ENCODE data around the gene PPP1R3A. TPM values are rescaled to one million over a fixed set of nuclear protein-coding genes. Genes with fewer than 3 reads are reported as not detected.
"Not testable (repeated sequence)": the region's sequence is repeated elsewhere in the genome, so short reads cannot be mapped to it uniquely, and the experiment has no call there.

Gene PPP1R3A, protein sequence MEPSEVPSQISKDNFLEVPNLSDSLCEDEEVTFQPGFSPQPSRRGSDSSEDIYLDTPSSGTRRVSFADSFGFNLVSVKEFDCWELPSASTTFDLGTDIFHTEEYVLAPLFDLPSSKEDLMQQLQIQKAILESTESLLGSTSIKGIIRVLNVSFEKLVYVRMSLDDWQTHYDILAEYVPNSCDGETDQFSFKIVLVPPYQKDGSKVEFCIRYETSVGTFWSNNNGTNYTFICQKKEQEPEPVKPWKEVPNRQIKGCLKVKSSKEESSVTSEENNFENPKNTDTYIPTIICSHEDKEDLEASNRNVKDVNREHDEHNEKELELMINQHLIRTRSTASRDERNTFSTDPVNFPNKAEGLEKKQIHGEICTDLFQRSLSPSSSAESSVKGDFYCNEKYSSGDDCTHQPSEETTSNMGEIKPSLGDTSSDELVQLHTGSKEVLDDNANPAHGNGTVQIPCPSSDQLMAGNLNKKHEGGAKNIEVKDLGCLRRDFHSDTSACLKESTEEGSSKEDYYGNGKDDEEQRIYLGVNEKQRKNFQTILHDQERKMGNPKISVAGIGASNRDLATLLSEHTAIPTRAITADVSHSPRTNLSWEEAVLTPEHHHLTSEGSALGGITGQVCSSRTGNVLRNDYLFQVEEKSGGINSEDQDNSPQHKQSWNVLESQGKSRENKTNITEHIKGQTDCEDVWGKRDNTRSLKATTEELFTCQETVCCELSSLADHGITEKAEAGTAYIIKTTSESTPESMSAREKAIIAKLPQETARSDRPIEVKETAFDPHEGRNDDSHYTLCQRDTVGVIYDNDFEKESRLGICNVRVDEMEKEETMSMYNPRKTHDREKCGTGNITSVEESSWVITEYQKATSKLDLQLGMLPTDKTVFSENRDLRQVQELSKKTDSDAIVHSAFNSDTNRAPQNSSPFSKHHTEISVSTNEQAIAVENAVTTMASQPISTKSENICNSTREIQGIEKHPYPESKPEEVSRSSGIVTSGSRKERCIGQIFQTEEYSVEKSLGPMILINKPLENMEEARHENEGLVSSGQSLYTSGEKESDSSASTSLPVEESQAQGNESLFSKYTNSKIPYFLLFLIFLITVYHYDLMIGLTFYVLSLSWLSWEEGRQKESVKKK
- not detected in 2 replicates for total RNA-seq (2014; rRNA removed; shearing (Covaris generic); ENCODE audit: low replicate concordance)

DNA sequence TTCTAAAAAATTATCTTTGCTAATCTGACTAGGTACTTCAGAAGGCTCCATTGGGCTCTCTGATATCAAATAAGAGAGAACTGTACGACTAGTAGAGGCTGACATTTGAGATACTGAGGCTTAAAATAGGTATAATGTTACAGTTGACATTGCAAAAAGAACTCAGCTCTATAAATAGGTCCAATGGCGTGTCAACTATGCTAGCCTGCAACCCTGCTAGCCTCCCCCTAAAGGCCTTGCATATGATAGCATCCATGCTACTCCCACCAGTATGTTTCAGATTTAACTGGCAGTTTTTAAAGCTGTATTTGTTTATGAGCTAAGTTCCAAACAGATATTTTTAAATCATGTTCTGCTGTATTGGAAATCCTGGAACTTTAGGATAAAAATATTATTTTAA is at the start of gene PPP1R3A:
TSS of gene PPP1R3A (minus strand) at position 64 of the 400 bp plus-strand sequence. CDS start at position 51, 13 bp downstream.
- no peak for DNase-seq
- H3K4me3 ChIP-seq = no peak within 1 kb of the TSS
- no peaks in the 10 kb centered on the region for H3K27me3 ChIP-seq
- H3K9me3 ChIP-seq = no peaks in the 10 kb centered on the region
- no peaks in the 10 kb centered on the region for H3K36me3 ChIP-seq

DNA sequence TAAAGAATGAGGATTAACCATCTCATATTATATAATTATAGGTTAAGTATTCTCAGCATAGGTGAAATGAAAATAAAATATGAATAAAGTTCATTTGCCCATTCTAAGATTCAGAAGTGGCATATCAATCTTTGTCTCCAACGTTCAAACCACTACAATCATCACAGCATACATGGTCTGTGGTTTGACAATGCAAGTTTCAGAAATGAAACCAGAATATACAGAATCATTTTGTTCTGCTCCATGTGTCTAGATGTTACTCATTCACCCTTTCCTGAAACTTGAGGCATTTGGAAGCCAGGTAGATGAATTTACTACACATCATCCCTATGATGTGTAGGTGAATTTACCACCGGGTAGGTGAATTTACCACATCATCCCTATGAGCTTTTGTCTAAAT is 44.5 kb upstream of the PPP1R3A start:
- H3K9me3 ChIP-seq = no peaks in the 10 kb centered on the region
- no peak for DNase-seq
- no peaks in the 10 kb centered on the region for H3K36me3 ChIP-seq
- H3K27me3 ChIP-seq = no peaks in the 10 kb centered on the region
- no peak overlapping the region for H3K4me3 ChIP-seq

DNA sequence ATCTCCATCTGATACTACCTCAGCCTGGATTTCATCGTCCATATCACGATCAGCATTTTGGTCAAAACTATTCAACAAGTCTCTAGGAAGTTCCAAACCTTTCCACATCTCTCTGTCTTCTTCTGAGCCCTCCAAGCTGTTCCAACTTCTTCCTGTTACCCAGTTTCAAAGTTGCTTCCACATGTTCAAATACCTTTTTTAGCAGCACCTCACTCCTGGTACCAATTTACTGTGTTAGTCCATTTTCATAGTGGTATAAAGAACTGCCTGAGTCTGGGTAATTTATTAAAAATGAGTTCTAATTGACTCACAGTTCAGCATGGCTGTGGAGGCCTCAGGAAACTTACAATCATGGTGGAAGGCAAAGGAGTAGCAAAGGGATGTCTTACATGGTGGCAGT is 41.1 kb upstream of the PPP1R3A start:
- Histone ChIP-seq H3K9me3 (no peaks in the 10 kb centered on the region), H3K4me3 (no peak overlapping the region), H3K36me3 (no peaks in the 10 kb centered on the region), H3K27me3 (no peaks in the 10 kb centered on the region)
- DNase-seq = no peak

DNA sequence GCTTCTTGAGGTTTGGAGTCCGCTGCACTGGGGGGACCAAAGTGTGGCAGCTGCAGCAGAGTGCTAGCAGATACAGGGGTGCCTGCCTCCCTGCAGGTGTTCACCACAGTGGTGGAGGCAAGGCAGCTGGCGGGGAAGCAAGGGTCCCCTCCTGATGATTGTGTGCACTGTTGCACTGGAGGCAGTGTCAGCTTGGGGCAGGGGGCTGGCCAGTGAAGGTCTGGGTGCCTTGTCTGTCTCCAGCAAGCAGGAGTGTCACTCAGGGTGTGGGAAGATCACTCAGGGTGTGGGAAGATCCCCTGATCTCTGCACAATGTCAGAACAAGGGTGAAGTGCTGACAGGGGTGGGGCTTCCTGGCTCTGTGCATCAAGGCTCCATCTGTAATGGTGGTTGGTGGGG is 36.3 kb upstream of the PPP1R3A start:
- Histone ChIP-seq H3K9me3 (no peaks in the 10 kb centered on the region), H3K36me3 (no peaks in the 10 kb centered on the region), H3K27me3 (no peaks in the 10 kb centered on the region), H3K4me3 (no peak overlapping the region)
- DNase-seq = no peak

DNA sequence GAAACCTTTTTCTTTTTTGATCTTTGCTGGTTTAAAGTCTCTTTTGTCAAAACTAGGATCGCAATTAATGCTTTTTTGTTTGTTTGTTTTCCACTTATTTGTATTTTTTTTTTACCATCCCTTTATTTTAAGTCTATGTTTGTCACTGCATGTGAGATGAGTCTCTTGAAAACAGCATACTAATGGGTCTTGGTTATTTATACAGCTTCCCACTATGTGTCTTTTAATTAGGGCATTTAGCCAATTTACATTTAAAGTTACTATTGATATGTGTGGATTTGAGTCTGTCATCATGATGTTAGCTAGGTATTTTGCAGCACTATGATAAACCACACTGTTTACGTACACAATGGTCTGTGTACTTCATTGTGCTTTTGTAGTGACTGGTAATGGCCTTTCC is 34.7 kb upstream of the PPP1R3A start:
- Histone ChIP-seq H3K27me3 (no peaks in the 10 kb centered on the region), H3K36me3 (no peaks in the 10 kb centered on the region), H3K4me3 (no peak overlapping the region), H3K9me3 (no peaks in the 10 kb centered on the region)
- no peak for DNase-seq

DNA sequence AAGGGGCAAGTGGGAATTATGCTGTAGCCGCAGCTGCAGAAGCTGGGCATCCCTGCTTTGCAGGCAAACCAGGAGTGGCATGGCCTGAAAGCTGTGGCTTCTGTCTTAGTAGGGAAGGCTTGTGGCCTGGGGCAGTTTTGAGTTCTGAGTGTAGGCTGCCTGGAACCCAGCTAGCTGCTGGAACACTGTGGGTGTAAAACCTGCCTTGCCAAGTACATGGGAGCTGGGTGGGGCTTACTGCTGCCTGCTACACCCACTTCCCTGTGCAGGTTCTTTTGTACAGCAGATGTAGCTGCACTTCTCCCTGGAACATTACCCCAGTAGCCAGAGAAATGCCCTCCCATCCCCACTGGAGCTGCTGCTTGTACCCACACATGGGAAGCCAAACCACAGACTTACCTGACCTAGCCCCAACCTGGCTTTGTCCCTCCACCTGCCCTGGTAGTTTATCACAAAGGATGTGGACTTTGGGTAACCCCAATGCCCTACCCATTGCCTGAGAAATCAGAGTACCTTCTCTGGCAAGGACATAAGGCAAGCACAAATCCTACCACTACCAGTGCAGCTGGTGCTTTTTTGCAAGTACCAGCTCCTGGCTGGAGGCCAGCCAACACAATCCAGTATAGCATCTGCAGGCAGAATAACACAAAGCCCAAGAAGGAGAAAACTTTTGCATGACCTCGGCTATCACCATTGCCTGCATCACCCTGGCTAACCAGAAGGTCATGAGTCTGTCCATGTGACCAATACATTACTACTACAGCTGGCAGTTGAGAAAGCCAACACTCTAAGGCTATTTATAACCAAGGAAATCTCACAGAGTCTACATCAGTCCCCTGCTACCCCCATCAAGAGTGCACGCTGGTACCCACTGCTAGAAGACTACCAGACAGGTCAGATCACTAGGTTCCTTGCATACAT is 26.5 kb upstream of the PPP1R3A start:
- Histone ChIP-seq H3K9me3 (no peaks in the 10 kb centered on the region), H3K36me3 (no peaks in the 10 kb centered on the region), H3K27me3 (no peaks in the 10 kb centered on the region), H3K4me3 (no peak overlapping the region)
- DNase-seq = no peak

DNA sequence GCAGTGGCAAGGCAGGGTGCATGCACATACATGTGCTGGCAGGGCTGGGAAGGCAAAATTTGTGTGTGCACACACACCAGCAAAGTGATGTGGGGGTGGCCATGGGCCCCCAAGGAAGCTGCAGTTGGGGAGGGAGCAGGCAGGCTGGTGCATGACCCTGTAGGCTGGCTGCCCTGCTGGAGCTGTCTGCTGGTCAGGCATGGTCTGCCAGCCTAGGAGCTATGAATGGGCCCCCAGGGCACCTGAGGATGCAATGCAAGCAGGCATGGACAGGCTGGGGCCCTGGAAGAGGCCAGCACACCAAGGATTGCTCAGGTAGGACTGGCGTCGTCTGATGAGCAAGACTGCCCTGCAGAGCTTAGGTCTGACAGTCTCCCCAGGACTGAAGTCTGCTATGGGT is 18.2 kb upstream of the PPP1R3A start:
- H3K4me3 ChIP-seq = no peak overlapping the region
- DNase-seq = no peak
- H3K9me3 ChIP-seq = no peaks in the 10 kb centered on the region
- H3K36me3 ChIP-seq = no peaks in the 10 kb centered on the region
- H3K27me3 ChIP-seq = no peaks in the 10 kb centered on the region

DNA sequence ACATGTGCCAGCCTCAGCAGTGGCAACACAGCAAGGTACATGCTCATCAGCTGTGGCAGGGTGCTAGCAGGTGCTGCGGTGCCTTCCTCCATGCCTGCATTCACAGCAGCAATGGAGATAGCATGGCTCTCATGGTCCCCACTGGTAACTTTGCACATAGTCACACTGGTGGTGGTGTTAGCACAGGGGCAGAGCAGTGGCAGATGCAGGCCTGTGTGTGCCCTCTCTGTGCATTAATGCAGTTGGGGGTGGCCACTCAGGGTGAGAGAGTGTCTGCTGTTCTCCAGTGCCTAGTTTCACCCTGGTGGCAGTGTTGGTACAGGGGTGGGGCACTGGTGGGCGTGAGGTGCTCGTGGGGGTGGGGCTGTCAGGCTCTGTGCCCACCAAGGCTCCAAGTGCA is 17.7 kb upstream of the PPP1R3A start:
- DNase-seq = no peak
- no peaks in the 10 kb centered on the region for H3K27me3 ChIP-seq
- H3K9me3 ChIP-seq = no peaks in the 10 kb centered on the region
- H3K36me3 ChIP-seq = no peaks in the 10 kb centered on the region
- no peak overlapping the region for H3K4me3 ChIP-seq

DNA sequence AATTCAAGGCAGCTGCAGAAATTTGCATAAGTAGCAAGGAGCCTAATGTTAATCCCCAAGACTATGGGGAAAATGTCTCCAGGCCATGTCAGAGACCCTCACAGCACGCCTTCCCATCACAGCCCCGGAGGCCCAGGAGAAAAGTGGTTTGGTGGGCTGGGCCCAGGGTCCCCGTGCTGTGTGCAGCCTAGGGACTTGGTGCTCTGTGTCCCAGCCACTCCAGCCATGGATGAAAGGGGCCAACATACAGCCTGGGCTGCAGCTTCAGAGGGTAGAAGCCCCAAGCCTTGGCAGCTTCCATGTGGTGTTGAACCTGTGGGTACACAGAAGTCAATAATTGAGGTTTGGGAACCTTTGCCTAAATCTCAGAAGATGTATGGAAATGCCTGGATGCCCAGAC is 10.6 kb upstream of the PPP1R3A start:
- not testable (repeated sequence) for H3K27me3 ChIP-seq, H3K36me3 ChIP-seq

DNA sequence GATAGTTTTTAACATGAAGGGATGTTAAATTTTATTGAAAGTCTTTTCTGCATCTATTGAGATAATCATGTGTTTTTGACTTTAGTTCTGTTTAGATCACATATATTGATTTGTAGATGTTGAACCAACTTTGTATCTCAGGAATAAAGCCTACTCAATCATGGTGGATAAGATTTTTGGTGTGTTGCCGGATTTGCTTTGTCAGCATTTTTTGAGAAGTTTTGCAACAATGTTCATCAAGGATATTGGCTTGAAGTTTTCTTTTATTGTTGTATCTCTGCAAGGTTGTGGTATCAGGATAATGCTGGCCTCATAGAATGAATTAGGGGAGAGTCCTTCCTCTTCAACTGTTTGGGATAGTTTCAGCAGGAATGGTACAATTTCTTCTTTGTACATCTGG is 9.3 kb upstream of the PPP1R3A start:
- H3K27me3 ChIP-seq = no peaks in the 10 kb centered on the region
- no peaks in the 10 kb centered on the region for H3K9me3 ChIP-seq
- H3K36me3 ChIP-seq = no peaks in the 10 kb centered on the region
- no peak for DNase-seq
- no peak overlapping the region for H3K4me3 ChIP-seq

More for the DNA sequence above, 10.6 kb upstream of the PPP1R3A start:
- not testable (repeated sequence) for H3K4me3 ChIP-seq, DNase-seq, H3K9me3 ChIP-seq

DNA sequence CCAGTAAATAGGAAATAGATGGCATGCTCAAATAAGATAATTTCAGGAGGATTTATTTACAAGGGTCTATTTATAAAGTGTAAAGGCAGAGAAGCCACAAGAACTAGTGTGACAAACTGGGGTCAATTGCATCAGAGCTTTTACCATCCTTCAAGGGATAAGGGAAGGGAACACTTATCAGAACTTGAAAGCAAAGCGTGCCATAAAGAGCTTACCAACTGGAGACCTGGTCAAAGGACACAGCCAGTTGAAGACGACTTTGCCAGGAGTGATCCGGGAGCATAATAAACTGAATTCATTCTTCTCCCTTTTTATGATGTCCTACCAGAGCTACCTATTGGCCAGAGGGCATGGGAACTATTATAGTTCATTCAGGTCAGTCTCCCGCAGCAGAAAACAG is 3.2 kb upstream of the PPP1R3A start:
- H3K4me3 ChIP-seq = no peak overlapping the region
- no peaks in the 10 kb centered on the region for H3K36me3 ChIP-seq
- no peak for DNase-seq
- H3K27me3 ChIP-seq = no peaks in the 10 kb centered on the region
- no peaks in the 10 kb centered on the region for H3K9me3 ChIP-seq

DNA sequence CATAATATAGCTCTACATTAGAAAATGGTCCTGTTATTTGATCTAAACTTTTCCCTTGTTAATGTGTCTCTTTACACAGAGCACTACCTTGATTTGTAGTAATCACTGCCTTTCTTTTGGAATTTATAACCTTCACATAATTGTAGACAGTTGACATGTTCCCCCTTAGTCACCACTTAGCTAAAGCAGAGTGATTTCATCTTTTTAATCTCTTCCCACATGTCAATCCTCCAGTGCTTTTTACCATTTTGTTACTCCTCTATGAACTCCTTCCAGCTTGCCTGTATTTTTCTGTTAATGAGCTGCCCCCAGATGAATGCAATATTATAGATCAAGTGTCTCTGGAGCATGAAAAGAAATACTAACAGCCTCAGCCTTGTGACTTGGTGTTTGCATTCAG is 2.6 kb upstream of the PPP1R3A start:
- H3K9me3 ChIP-seq = no peaks in the 10 kb centered on the region
- DNase-seq = no peak
- no peak overlapping the region for H3K4me3 ChIP-seq
- H3K27me3 ChIP-seq = no peaks in the 10 kb centered on the region
- no peaks in the 10 kb centered on the region for H3K36me3 ChIP-seq

DNA sequence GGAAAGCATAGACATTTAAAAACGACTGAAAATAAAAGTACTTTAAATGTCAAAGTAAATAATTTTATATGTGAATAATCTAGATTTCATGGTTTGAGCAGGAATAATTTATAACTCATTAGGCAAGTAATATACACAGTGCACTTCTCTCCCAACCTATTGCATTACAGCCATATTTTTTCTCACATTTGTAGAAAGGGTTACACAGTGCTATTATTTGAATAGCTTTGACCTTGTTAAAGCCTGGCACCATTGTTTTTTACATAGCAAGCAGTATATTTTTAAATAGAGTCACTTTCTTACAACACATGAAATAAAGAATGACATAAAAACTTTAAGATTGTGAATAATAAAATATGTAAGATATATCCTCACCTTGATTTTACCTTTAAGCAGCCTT is 969 bp downstream of the PPP1R3A start:
- Histone ChIP-seq H3K36me3 (no peaks in the 10 kb centered on the region), H3K9me3 (no peaks in the 10 kb centered on the region), H3K4me3 (no peak overlapping the region), H3K27me3 (no peaks in the 10 kb centered on the region)
- DNase-seq = no peak

DNA sequence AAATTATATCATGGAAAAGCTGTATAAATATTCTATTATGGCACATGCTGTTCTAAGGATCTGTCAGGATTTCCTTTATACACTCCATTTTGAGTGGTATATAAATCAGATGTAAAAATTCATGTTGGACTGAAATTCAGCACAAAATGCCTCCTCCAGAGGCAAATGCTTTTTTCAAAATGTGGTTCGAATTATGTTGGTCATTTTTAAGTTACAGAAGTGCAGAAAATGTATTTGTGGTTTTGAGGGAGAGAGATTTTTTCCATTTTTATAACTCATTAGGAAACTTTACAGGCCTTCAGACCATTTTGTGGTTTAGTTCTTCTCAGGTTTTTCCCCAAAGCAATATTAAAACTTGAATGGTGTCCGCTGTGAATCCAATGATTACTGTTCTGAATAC is 2.9 kb downstream of the PPP1R3A start:
- Histone ChIP-seq H3K36me3 (no peaks in the 10 kb centered on the region), H3K9me3 (no peaks in the 10 kb centered on the region), H3K27me3 (no peaks in the 10 kb centered on the region), H3K4me3 (no peak overlapping the region)
- no peak for DNase-seq

DNA sequence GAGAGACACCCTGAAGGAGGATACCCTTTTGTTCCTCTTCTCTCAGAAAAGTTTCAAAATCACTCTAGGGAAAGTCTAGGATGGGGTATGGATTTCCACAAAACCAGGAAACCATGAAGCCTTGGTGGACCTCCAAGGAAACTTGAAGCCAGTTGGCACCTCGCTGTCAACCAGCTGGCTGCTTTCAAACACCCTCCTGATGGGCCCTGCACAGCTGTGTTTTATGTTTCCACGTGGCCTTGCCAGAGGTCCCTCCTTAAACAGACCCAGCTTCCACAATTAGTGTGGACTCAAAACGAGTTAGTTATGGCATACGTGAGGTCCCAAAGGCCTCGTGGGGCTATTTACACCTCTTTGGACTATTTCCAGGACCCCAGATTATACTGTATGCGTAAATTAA is 5.9 kb downstream of the PPP1R3A start:
- DNase-seq = no peak
- Histone ChIP-seq H3K36me3 (no peaks in the 10 kb centered on the region), H3K4me3 (no peak overlapping the region), H3K9me3 (no peaks in the 10 kb centered on the region), H3K27me3 (no peaks in the 10 kb centered on the region)

DNA sequence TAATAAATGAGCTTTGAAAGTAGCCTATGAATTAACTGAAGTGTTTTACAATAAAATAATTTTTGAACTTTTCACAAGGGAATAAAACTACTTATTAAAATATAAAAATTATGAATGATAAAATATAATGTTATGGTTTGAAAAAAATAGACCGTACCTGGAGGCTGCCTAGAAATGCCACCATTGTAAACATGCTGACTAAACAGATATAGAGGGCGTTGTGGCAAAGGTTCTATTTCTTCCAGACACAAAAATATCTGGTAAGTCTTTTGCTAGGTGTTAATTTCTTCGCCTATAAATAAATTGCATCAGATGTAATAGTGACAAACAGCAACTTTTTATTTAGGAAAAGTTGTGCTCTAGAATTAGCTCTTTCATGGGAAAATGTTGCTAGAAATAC is 11.2 kb downstream of the PPP1R3A start:
- Histone ChIP-seq H3K4me3 (no peak overlapping the region), H3K9me3 (no peaks in the 10 kb centered on the region), H3K36me3 (no peaks in the 10 kb centered on the region), H3K27me3 (no peaks in the 10 kb centered on the region)
- DNase-seq = no peak

Data from MG63 (cell line).